Smooth muscle cell (in vitro differentiated cells): ENCODE data around the gene SPOCK2. TPM values are rescaled to one million over a fixed set of nuclear protein-coding genes. Genes with fewer than 3 reads are reported as not detected.
A peak's percentile ranks its signal among the peaks of the same experiment; 100 is the strongest.

Experiments used
- DNase-seq: peaks from one replicate; lab custom pipeline; 2025; ENCODE audit not compliant: unreplicated experiment; lab: John Stamatoyannopoulos, UW
- H2AFZ ChIP-seq: fragments of 200-600 bp; sonication (generic); 2 replicates; pipeline ENCODE4 v1.6.0; 2016; ENCODE audit warnings: antibody characterized with exemption, low read depth, mild to moderate bottlenecking
- H3F3A ChIP-seq: fragments of 200-600 bp; sonication (generic); 2 replicates; pipeline ENCODE4 v1.6.0; 2017; ENCODE audit warnings: antibody characterized with exemption, low read depth
- H3K27ac ChIP-seq: fragments of 200-600 bp; sonication (generic); 2 replicates; pipeline ENCODE4 v1.5.1; 2016; ENCODE audit warnings: low read depth, mild to moderate bottlenecking
- H3K27me3 ChIP-seq: fragments of 200-600 bp; sonication (generic); 2 replicates; pipeline ENCODE4 v1.6.1; 2016; ENCODE audit warnings: low read depth, mild to moderate bottlenecking
- H3K36me3 ChIP-seq: fragments of 200-600 bp; sonication (generic); 2 replicates; pipeline ENCODE4 v1.5.1; 2016; ENCODE audit warnings: low read depth
- H3K4me1 ChIP-seq: fragments of 200-600 bp; sonication (generic); 2 replicates; pipeline ENCODE4 v1.5.1; 2016; ENCODE audit warnings: low read depth
- H3K4me2 ChIP-seq: fragments of 200-600 bp; sonication (generic); 2 replicates; pipeline ENCODE4 v1.6.0; 2016; ENCODE audit warnings: mild to moderate bottlenecking
- H3K4me3 ChIP-seq: fragments of 200-600 bp; sonication (generic); 2 replicates; pipeline ENCODE4 v1.5.1; 2016; ENCODE audit warnings: mild to moderate bottlenecking
- H3K79me2 ChIP-seq: fragments of 200-600 bp; sonication (generic); 2 replicates; pipeline ENCODE4 v1.6.0; 2016; ENCODE audit warnings: low read depth, mild to moderate bottlenecking
- H3K9ac ChIP-seq: fragments of 200-600 bp; sonication (generic); 2 replicates; pipeline ENCODE4 v1.6.0; 2016; ENCODE audit warnings: low read depth
- H3K9me3 ChIP-seq: fragments of 200-600 bp; sonication (generic); replicated peaks from 2 replicates; pipeline ENCODE4 v1.5.1; 2016; ENCODE audit warnings: low read depth
- H4K20me1 ChIP-seq: fragments of 200-600 bp; sonication (generic); 2 replicates; pipeline ENCODE4 v1.6.0; 2016; ENCODE audit warnings: low read depth
- CTCF ChIP-seq: fragments of 200-600 bp; sonication (generic); IDR thresholded peaks from 2 replicates; pipeline ENCODE4 v1.5.1; 2017; ENCODE audit warnings: borderline replicate concordance, mild to moderate bottlenecking, antibody characterized with exemption; ENCODE audit not compliant: insufficient read depth, poor library complexity, severe bottlenecking
- whole genome bisulfite sequencing: methylation state at CpG from one replicate; pipeline ENCODE4 v1.1.7; 2016; ENCODE audit warnings: low lambda C conversion rate; 5-methylcytosine and 5-hydroxymethylcytosine counted together
- polyA plus RNA-seq: library from polyadenylated mRNA; unstranded; fragments of >200 nt; fragmentation: Nextera tagmentation; extraction: Ambion mirVana; gene quantifications from 2 replicates; pipeline ENCODE4 v1.2.1, GENCODE V29; 2016
- total RNA-seq: library from RNA; depleted of rRNA; stranded (reverse); fragments of >200 nt; gene quantifications from 2 replicates; pipeline ENCODE4 v1.2.3, GENCODE V29; 2014

The SPOCK2 gene
- total and polyA plus RNA-seq, 2 experiments from 2014 or later, result 1.1 TPM; not detected in 1

DNA sequence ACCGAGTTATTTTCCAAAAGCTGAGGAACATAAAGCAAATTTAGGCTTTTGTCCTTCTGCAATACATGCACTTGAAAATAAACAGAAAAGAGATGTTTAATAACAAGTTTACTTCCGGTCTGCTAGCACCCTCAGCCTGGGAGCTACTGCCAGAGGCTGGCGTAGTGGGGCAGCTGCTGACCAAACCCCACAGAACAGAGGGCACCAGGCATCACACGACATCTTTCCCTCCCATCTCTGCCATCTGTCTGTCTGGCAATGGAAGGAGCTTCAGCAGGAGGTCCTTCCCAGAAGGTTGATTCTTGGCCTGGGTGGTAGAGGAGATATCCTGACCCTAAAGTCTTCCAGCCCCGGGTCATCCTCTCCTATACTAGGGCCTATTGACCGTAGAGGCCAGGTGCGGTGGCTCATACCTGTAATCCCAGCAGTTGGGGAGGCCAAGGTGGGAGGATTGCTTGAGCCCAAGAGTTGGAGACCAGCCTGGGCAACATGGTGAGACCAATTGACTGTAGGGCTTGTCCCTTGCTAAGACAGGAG lies 76.3 kb downstream of the SPOCK2 start:
- Histone ChIP-seq H3K36me3 (no peaks in the 10 kb centered on the region), H3F3A (peaks cover 9% of the 10 kb centered on the region), H3K4me3 (no peak overlapping the region), H3K79me2 (no peaks in the 10 kb centered on the region), H3K27ac (no peak overlapping the region), H3K9me3 (no peaks in the 10 kb centered on the region), H3K4me2 (no peak overlapping the region), H3K27me3 (no peaks in the 10 kb centered on the region), H4K20me1 (no peaks in the 10 kb centered on the region), H3K4me1 (peaks cover 7% of the 10 kb centered on the region), H2AFZ (no peak overlapping the region), H3K9ac (no peak overlapping the region)
- no peak for TF ChIP-seq CTCF
- 98% methylated on average over 7 of the region's 7 CpGs for WGBS
- no peak for DNase-seq

GRCh38 chr10:72011468-72011867 lies 76.9 kb downstream of the SPOCK2 start:
- Histone ChIP-seq H4K20me1 (no peaks in the 10 kb centered on the region), H3K79me2 (no peaks in the 10 kb centered on the region), H3K4me3 (no peak overlapping the region), H3K9ac (no peak overlapping the region), H3K27me3 (no peaks in the 10 kb centered on the region), H3K27ac (no peak overlapping the region), H3K9me3 (no peaks in the 10 kb centered on the region), H2AFZ (no peak overlapping the region), H3F3A (peaks cover 9% of the 10 kb centered on the region), H3K36me3 (no peaks in the 10 kb centered on the region), H3K4me1 (peaks cover 7% of the 10 kb centered on the region), H3K4me2 (no peak overlapping the region)
- DNase-seq, result no peak
- 98% methylated on average over 8 of the region's 8 CpGs for WGBS
- TF ChIP-seq CTCF, result no peak

- peaks cover 7% of the 10 kb centered on the region for H3K4me1 ChIP-seq
- DNase-seq, result no peak
- no peaks in the 10 kb centered on the region for H3K79me2 ChIP-seq
- no peaks in the 10 kb centered on the region for H3K9me3 ChIP-seq
- H3K36me3 ChIP-seq, result no peaks in the 10 kb centered on the region
- no peak for TF ChIP-seq CTCF
- WGBS, result 95% methylated on average over 9 of the region's 9 CpGs
- H2AFZ ChIP-seq, result no peak overlapping the region
- no peak overlapping the region for H3K4me3 ChIP-seq
- H4K20me1 ChIP-seq, result no peaks in the 10 kb centered on the region
- H3K27me3 ChIP-seq, result no peaks in the 10 kb centered on the region
- H3K4me2 ChIP-seq, result no peak overlapping the region
- peaks cover 9% of the 10 kb centered on the region for H3F3A ChIP-seq
- peak overlapping the region; percentile 94 for H3K27ac ChIP-seq
- no peak overlapping the region for H3K9ac ChIP-seq
Measured at GRCh38 chr10:72011016-72011415, 77.3 kb downstream of the SPOCK2 start.
